ENCODE data around the gene DHODH.

DHODH gene

DNA sequence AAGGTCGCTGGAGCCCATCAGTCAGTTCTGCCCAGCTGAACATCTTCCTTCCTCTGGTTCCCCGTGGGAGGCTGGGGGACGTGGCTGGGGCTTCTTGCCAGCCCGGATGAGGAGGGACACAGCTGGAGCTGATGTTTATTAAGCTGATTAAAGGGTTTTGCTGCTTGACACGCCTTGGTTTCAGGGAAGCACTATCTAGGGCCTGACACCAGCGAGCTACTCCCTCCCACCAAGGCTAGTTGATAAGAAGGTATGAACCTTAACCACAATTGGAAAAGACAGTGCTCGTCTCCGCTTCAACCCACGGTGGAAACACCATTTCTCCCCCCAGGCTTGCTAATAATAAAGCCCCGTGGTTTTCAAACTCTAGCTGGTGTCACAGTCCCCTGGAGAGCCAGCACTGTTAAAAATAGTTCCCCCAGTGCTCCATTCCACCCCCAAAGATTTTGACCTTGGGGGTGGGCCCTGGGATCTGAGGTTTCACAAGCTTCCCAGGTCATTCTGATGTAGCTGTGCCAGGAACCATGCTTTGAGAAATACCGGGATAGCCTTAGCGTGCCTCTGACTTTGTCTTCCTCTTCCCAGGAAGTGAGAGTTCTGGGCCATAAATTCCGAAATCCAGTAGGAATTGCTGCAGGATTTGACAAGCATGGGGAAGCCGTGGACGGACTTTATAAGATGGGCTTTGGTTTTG is 5.5 kb downstream of the DHODH start:
- DNase-seq: peak; percentile 22 to 39

DNA sequence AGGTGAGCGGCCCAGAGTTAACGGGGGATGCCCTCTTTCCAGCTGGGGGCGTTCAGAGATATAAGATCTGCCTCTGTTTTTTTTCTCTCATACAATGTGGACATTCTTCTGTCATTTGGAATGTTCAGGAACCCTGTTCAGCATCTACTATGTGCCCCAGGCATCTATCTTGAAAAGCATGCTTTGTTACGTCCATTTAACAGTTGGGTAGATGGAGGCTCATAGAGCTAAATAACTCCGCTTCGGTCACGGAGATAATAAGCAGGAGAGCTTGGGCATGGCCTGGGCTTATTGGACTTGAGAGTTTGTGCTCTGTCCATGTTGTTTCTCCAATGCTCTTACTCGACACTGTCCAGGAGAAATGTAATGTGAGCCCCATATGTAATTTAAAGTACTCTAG is 6.1 kb downstream of the DHODH start:
- no peak for DNase-seq

DNA sequence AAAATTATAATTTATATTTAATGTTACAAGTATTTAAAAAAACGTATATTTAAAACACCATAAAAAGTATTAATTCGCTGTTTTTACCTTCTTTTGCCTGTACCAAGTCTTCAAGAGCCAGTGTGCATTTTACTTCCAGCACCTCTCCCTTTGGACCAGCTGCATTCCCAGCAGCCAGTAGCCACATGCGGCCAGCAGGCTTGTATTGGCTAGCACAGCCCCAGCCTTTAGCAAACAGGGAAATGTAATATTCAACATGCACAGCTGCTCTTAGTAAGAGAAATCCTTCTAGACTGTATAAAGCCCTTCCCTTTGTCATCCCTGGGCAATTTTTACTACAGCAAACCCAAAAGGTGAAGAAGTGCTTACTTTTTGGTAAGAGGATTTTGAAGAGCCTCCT is 6.6 kb downstream of the DHODH start:
- DNase-seq: no peak

DNA sequence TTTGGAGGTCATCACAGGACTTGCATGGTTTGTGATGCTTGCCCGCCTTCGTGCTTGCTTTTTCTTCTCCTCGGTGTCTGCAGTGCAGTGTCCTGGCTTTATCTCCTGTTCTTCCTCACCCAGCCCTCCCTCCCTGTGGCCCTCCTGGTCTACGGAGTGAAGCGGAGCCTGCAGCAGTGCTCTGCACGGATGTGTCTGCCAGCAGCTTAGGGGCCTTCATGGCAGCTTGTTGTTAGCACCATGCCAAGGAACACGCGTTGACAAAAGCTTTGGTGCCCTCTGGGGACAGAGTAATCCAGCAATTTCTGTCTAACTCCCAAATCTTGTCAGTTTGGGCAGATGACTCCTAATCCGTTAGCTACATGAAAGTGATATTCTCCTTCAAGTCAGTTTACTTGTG is 9.9 kb downstream of the DHODH start:
- DNase-seq: no peak

DNA sequence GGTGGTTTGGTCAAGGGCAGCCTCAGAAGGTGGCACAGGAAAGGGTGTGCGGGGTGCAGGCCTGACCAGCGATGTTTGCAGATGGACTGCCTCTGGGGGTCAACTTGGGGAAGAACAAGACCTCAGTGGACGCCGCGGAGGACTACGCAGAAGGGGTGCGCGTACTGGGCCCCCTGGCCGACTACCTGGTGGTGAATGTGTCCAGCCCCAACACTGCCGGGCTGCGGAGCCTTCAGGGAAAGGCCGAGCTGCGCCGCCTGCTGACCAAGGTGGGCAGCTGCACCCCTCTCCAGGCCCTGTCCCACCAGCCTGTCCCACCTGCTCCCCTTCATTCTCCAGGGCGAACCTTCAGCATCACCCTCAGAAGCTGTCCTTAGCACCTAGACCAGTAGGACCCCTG is 12.5 kb downstream of the DHODH start:
- no peak for DNase-seq

DNA sequence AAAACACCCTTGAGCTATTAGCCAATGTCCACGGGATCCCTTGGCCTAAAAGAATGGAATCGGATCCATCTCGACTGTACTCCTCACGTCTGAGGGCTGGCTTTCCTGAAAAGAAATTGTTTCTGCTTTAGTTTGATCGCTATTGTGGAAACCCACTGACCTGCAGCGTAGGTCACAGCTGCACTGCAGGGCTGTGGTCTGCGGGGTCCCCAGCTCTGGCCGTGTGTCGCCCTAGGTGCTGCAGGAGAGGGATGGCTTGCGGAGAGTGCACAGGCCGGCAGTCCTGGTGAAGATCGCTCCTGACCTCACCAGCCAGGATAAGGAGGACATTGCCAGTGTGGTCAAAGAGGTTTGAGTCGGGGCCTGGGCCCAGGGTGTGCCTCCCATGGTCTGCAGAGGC is 13.6 kb downstream of the DHODH start:
- no peak for DNase-seq

DNA sequence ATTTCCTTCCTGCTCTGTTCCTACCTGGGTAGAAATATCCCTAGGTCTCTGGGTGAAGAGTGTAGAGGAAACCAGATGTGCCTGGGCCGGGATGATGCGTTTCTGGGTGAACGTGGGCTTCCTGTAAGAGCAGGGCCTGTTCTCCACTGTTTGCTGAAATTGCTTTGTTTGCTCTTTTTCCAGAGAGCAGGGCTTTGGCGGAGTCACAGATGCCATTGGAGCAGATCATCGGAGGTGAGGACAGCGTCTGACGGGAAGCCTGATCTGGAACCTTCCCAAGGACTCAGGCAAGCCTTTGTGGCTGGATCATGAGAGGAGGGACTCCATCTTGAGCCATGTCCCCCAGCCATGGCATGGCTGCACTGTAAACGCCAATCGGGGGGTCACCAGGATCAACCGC is 15.4 kb downstream of the DHODH start:
- DNase-seq: no peak

DNA sequence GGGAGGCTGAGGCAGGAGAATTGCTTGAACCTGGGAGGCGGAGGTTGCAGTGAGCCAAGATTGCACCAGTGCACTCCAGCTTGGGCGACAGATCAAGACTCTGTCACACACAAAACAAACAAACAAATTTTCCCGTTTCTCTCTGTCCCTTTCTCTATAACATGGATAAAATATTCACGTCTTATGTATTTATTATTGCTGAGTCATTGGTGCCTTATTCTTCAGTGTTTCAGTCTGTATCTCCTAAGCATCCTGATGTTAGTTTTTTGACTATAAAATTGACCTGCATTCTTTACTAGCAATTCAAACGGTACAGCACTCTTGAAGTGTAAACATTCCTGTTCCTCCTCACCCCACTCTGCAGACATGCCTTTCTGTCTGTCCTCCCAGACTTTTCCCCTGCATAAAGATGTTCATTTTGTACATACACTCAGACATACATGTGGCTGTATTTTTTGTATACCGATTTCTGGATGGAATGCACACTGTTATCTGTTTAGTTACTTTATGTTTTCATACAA is 16.4 kb downstream of the DHODH start:
- no peak for DNase-seq

DNA sequence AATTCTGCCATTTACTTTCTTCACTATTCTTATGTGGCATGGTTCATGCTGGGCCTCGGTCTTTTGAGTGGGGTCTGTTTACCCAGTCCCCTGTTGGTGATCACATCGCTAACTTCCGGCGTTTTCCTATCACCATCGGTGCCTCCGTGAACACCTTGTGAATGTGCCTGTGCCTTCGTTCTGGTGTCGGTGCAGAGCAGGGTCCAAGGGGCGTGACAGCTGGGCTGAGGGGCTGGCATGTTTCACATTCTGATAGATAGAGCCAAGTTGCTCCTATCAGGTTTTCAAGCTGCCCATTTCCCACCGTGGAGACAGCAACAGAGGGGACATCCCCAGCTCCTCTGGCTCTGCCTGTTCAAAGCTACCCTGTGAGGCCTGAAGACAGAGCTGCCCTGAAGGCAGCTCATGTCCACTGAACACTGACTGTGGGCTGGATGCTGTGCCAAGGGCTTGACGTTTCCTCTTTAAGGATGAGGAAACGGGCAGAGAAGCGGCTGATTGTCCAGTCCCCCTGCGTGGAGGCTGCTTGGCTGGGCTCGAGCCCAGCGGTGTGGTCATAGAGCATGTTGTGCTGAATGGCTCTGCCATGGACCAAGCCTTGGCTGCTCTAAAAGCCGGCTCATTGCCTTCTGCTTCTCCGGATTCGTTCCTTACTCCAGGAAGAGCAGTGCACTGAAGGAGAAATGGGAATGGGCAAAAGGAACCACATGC is 17.0 kb downstream of the DHODH start:
- DNase-seq: no peak

DNA sequence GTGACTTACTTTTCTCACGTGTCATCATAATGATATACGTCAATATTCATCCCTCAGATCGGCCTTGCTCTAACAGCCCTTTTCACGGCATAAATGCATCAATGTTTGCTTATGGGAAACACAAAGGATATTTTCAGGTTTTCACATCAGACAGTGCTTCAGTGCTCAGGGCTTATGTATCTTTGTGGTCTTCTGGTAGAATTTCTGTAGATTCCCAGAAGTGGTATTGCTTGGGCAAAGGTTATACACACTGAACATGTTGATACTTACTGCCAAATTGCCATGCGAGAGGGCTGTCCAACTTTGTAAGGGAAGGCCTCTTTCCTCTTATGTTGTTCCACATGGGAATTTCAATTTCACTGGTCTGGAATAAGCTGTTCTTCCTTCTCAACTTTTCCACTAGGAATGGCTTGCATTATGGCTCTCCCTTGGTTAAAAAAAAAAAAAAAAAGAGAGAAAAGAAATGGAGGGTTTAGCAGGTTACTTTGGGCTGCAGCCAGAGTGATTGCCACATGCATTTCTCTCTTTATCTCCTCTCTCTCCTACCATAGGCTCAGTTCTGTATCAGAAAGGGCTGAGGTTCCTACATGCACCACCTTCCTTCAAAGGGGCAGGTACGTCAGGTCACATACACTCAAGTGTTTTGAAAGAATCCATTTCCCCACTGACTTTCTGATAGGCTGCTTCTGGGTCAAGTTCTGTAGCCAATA is 19.3 kb downstream of the DHODH start:
- no peak for DNase-seq

DNA sequence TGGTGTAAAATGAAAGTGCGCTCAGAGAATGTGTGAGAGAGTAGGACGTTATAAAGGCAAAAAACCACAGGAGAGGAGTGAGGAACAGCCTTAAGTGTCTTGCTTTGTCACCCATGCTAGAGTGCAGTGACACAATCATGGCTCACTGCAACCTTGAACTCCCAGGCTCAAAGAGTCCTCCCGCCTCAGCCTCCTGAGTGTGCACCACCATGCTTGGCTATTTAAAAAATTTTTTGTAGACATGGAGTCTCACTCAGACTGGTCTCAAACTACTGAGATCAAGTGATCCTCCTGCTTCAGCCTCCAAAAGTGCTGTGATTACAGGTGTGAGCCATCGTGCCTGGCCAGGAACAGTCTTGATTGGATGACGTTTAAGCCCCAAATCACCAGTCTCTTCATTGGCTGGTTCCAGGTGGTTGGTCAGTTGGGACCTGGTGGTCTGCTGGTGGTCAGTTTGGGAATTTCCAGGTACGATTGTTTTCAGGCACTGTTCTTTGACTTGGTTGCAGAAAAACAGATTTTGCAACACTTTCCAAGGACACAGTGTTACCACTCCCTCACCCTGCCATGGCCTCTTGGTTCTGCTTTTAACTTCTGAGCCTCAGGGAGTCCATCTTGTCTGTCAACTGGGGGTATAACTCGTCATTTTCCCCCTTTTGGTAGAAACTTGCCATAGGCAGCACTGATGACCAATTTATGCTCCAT is 21.2 kb downstream of the DHODH start:
- no peak for DNase-seq

DNA sequence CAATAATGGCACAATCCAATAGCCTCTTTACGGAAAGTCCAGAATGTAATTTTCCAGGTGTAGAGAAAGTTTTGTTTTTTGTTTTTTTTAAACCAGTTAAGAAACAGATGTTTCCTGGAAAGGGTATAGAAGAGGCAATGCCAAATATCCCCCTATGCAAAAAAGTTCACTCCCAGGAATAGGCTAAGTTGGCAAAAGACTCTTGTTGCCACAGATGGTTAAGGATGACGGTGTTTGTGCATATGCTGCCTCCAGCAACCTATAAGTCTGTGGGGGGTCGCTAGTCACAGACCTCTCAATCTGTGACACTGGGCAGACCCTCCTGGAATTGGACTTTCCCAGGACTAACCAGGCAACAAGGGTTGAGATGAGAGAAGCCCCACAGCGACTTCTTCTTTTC is 24.9 kb downstream of the DHODH start:
- DNase-seq: no peak

DNA sequence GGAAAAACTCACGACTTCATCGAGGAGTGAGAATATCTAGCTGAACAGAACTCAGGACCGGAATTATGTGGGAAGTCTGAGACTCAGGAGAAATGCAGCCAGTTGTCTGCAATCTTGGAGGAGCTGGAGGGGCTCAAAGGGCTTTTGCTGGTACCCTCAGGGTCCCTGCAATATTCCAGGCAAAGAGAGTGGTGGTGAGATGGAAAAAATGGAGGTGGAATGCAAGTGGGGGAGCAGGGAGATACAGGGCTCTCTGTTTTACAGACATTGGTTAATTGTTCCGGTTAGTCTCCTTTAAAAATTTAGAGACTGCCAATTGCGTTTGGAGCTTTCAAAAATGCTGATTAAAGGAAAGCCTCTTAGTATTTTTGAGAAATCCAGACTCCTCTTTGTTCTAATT is 27.6 kb downstream of the DHODH start:
- DNase-seq: no peak

DNA sequence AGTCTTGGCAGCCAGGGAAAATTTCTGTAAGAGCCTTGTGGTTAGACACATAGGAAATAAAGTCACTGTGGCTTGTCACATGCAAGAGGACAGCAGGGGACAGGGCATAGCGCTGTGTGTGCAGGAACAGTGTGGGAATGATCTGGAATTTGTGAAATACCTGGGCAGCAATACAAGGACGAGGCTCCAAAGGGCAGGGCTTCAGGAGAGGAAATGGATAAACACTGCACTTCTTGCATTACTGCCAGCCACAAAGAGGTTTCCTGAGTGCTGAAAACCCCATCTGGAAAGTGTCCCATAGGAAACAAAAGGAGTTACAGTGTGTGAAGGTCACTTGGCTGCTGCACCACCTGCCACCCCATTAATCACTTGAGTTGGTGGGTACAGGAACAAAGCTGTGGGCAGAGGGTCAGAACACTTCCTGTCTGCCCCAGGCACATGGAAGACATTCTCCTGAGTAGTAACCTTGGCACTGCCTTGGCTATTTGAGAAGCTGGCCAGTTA is 33.7 kb downstream of the DHODH start:
- no peak for DNase-seq

DNA sequence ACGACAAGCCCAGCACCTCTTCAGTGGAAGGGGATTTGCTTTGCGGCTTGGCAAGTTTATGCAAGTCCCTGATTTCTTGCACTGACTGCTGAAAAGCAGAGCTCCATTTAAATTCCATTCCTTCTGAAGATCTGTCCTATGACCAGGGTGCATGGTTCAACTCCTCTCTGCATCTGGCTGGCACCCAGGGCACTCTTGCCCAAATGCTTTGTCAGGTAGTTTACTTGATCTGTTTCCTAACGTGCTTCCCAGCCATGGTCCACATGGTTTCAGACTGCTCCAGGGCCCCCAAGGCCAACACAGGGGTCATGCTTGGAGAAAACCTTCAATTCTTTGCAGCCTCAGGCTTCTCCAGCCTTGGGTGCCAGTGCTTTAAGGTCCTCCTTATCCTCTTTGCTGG is 34.5 kb downstream of the DHODH start:
- DNase-seq: no peak

DNA sequence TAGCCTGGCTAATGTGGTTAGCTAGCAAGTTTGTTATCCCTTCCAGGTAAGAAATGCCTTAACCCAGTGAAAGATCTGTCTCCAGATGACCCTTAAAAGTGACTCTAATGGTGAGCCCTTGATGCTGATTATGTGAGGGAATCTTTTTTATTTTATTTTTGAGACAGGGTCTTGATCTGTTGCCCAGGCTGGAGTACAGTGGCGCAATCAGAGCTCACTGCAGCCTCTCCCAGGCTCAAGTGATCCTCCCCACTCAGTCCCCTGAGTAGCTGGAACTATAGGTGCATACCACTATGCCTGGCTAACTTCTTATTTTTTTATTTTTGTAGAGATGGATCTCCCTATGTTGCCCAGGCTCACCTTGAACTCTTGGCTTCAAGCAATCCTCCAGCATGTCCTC is 35.0 kb downstream of the DHODH start:
- DNase-seq: no peak

DNA sequence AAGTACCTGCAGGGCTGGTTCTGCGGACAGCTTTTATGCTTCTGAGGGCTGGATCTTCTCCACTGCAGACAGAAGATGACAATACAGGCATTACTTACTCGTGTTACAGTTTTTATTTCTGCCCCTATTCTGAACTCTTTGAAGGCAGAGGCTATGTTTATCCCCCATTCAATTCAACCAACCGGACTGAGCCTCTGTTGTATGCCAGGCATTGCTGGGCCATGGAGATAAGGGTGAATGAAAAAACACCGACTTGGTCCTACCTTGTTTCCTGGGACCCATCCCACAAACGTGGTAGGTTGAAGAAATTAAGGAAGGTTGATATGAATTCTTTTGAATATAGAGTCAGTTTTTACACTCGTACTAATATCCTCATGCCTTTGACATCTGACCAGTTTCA is 35.8 kb downstream of the DHODH start:
- DNase-seq: no peak

DNA sequence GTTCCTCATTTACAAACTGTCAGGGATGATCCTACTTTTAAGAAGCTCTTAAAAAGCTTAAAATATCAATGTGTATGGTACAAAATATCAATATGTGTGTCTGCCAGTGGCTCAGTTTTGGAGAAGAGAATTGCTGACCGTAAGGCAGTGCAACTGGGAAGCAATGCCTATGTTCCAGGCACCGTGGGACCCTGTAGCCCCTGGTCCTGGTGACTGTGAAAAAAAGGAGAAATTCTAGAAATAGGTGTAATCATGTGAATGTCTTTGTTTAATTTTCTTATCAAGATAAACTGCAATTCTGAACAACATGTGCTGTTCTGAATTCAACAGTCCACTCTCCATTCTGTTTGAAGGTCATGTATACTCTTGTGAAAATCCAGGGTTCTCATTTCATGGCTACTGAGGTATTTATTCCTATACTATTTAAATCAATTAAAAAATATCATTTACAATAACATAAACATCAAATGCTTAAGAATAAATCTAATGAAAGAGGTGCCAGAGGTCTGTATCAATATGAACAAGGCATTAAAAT is 36.3 kb downstream of the DHODH start:
- DNase-seq: no peak

DNA sequence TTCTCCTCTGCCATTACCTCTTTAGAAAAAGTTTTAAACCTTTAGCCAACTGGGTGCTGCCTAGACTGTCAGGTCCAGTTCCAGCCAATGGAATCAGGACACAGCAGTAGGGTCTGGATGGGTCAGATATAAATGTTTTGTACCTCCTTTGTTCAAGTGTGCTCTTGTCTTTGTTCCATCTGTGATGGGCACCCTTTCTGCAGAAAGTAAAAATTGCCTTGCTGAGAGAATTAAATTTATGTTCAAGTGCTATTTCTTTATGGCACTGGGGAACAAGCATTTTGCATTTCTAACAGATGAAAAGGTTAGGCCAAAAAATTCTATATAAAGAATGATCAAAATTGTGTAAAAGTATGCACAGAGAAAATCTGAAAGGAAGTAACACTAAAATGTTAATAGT is 40.6 kb downstream of the DHODH start:
- DNase-seq: no peak

DNA sequence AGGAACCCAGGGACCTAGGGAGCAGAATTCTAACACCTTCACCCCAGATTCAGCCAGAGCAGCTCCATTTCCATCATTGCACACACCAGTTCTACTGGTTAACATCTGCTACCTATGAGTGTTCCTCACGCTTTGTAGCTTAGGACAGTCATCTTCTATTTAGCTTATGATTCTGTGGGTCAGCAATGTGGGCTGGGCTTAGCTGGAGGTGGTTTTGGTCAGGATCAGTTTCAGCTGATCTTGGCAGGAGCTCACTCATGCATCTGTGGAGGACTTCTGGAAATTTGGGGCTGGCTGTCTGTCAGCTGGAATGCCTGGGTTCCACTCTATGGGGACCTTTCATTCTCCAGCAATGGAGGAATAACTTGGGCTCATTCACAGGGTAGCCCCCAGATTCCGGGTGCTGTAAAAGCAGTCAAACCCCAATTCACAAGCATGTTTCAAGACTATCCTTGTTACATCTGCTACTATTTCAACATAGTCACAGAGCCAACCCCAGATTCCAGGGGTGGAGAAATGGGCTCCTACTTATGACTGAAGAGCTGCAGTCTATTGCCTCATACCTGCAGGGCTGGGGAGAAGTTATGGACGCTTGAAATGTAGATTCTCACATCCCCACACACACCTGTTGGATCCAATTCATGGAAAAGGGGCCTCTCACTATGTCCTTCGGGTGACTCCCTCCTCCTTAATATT is 42.4 kb downstream of the DHODH start:
- no peak for DNase-seq

DNA sequence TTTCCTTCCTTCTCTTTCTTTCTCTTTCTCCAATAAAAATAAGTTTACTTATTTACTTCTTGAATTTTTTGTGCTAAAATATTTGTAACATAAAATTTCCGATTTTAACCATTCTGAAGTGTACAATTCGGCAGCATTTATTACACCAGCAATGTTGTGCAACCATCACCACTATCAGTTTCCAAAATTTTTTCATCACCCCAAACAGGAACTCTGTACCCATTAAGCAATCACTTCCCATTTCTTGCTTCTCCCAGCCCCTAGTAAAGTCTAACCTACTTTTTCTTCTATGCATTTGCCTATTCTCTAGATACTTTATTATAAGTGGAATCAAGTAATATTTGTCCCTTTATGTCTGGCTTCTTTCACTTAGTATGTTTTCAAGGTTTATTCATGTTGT is 43.3 kb downstream of the DHODH start:
- DNase-seq: peak; percentile 31 to 34

DNA sequence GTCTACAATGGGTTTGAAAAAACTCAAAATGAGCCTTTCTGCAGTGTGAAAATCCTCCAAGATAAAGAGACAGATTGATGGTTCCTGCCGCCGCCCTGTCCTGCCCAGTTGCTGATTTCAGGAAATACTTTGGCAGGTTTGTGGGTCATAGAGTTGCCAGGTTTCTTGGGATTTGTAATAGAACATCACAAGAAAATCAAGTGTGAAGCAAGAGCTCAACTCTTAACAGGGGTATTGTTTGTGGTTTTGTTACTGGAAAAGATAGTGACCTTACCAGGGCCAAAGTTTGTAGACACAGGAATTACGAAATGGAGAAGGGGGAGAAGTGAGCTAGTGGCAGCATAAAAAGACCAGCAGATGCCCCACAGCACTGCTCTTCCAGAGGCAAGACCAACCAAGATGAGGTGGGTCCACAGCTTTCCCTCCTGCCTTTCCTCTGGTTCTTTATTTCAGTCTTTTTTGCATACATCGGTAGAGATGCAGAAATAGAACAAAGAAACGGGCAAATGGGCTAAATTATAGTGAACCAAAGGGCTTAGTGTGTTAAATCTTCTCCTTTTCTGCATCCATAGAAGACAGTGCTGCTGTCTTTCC is 45.8 kb downstream of the DHODH start, which contains the start of gene HP:
TSS of gene HP (plus strand) at position 252 of the 594 bp plus-strand sequence. CDS start at position 400, 148 bp downstream.
- peak in 1 of 2 experiments; percentile 36 for DNase-seq
